NCI-H510A treated with DMSO at 0.1 percent for 48 hours (cell line): ENCODE measurements around the gene MYO7A.
A peak's percentile ranks its signal among the peaks of the same experiment; 100 is the strongest.

Experiments used
- DNase-seq: peaks from one replicate; lab custom pipeline; 2025; lab: John Stamatoyannopoulos, UW

Gene MYO7A

DNA sequence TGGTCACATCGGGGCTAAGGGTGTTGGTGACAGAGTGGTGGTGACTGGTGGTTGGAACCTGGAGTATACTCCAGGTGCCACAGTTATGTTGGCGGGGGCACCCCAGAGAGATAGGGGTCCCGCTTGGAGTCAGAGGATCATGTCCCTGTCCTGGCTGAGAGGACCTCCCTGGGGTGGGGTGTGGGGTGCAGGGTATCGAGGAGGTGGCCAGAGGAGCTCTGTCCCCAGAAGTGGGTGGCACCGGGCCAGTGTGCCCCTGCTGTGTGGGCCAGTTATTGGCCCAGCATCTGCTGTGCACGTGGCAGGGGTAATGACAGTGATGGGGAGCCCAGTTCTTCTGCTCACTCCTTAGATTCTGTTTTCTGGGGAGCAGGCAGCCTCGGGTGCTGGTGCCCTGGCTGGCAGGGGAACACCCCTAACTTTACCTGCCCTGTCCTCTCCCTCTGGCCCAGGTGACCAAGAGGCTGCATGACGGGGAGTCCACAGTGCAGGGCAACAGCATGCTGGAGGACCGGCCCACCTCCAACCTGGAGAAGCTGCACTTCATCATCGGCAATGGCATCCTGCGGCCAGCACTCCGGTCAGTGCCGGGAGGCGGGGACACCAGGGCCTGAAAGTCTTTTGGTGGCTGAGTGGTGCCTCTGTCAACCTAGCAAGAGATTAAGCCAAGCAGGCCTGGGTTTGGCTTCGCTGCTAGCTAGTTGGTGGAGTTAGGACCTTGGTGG, 56.3 kb downstream of the MYO7A start:
- DNase-seq: no peak

DNA sequence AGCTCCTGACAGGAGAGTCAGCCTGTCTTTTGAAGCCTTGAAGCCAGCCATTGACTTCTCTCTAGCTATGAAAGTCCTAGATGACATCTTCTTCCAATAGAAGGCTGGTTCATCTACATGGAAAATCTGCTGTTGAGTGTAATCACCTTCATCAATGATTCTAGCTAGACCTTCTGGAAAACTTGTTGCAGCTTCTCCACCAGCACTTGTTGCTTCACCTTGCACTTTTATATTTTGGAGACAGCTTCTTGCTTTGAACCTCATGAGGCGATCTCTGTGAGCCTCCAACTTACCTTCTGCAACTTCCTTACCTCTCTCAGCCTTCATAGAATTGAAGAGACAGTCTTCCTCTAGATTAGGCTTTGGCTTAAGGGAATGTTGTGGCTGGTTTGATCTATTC, 58.3 kb downstream of the MYO7A start:
- no peak for DNase-seq

DNA sequence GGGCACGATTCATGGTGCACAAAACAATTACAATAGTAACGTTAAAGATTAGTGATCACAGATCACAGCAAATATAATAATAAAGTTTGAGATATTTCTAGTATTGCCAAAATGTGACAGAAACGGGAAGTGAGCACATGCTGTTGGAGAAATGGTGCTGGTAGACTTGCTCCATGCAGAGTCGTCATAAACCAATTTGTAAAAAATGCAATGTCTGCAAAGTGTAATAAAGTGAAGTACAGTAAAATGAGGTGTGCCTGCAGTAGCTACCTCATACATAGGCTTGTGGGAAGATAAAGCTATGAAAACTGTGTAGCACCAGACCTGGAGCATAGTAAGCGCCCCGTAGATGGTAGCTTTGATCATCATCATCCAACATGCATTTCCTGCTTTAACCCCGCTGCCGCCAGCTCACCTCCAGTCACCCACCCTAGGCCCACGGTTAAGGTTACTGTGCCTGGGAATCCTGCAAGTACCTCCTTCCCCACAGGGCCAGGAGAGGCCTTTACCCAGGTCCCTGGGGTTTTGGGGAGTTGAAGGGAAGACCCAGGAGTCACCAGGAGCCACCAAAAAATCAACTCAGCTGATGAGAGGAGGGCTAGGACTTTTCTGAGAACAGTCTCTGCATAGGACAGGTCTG, 59.2 kb downstream of the MYO7A start:
- no peak for DNase-seq

DNA sequence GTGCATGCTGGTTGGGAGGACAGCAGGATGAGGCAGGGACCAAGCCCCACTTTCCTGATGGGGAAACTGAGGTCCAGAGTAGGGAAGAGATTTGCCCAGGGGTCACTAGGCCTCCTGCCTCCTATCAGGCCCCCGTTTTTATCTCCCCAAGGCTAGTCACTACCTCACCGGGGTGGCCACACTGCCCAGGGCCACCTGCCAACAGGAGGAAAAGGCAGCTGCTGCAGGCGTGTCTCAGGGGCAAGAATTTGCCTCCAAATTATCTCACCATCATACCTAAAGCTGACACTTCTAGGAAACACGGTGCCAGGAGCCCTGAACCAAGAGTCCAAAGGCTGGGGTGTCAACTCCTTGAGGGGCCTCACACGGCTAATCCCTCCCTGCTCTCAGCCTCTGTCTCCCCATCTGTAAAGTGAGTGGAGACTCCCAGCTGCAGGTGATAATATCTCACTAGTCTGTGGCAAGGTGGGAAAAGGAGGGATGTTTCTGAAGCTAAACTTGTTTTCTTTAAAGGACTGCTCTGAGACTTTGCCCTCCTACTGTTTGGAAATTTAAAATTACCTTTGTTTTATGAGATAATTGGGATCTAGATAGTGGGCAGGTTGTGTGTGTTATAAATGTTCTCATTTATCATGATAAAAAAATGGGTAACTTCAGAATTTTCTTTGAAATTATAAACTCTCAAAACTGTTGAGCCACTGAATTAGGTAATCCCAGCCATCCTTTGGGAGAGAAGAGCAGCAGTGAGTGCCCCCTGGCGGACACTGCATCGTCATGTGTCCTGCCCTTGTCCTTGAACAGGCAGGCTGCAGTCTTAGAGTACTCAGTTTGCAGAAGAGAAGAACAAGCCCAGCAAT, 60.0 kb downstream of the MYO7A start:
- DNase-seq: peak; percentile 69

DNA sequence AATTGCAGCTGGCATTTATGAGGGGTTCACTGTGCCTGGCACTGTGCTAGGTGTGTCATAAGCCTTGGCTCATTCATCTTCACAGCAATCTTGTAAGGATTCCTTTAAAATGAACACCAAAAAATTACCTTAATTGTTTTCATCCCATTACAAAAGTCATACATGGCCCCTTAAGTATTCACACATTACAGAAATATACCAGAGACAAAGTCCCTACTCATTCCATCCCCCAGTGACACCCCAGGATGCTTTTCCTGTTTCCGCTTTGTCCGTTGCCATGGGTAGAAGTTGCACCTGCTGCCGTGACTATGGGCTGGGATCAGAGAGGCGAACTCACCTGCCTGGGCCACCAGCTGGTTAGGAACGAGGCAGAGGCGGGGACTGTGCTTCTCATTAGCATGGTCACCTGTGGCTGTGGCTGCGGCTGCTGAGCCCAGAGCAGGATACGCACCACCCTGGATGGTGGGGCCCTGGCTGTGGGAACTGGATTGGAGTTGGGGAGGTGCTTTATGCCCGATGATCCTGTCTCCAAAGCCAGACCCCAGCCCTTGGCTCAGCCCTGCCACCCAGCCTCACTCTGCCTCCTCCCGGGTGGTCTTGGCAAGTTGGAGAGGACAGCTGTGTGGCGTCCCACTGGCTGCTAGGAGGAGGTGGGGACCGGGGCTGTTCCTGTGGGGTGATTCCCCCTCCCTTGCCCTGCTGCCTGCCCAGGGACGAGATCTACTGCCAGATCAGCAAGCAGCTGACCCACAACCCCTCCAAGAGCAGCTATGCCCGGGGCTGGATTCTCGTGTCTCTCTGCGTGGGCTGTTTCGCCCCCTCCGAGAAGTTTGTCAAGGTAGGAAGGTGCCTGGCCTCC, 60.8 kb downstream of the MYO7A start:
- DNase-seq: peak; percentile 84

DNA sequence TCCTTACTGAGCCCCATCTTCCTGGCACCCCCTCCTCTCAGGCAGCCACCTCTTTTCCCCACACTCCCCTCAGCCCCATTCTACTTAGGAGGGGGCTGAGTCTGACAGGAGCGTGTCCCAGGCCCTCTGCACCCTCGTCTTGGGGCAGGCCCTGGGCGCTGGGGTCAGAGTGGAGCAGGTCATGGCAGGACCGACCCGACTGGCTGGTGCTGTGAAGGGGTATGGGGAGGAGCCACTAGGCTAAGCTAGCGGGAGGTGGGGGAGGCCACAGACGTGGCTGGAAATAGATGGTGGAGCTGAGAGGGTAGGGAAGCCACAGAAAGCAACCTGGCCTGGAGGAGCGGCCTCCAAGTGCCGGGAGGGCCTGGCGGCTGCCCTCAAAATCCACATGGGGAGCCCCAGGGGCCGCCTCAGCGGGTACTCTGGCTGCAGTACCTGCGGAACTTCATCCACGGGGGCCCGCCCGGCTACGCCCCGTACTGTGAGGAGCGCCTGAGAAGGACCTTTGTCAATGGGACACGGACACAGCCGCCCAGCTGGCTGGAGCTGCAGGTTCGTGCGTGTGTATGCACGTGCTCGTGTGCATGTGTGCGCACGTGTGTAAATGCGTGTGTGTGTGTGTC, 61.7 kb downstream of the MYO7A start:
- DNase-seq: no peak

DNA sequence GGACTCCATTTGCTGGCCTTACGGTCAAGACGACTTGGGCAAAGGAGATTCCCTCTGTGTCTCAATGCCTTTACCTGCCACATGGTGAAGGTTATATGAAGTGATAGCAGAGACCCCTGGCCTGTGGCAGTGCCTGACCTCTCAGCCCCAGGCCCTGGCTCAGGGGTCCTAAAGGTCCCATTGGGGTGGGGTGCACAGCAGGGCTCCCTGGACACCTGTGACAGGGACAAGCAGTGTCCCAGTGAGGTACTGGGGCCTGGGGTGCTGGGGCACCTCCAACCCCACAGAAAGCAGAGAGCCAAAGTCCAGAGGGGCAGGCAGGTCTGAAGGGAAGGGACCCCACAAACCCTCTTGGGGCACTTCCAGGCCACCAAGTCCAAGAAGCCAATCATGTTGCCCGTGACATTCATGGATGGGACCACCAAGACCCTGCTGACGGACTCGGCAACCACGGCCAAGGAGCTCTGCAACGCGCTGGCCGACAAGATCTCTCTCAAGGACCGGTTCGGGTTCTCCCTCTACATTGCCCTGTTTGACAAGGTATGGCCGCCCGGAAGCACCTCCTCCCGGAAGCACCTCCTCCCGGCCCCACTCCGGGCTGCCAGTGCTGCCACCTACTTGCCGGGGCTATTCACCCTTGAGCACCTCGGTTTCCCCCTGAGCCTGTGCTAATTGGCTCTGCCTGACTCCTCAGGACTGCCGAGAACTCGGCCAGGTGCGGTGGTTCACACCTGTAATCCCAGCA, 62.5 kb downstream of the MYO7A start:
- DNase-seq: no peak

DNA sequence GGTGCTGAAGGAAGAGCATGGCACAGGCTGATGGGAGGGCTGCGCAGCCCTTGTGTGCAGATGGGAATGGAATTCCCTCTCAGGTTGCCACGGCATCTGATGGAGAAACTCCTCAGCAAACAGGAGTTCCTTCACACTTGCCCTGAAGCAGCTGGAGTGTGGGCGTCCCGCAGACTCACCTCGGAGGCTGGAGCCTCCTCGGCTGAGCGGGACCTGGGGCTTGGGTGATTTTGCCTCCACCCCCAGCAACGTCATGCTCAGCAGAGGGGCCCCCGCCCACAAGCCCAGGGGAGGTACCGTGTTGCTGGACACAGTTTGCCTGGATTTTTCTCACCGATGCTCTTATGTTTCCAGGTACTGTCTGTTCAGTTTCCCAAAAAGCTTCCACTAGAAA, 63.4 kb downstream of the MYO7A start:
- DNase-seq: no peak

DNA sequence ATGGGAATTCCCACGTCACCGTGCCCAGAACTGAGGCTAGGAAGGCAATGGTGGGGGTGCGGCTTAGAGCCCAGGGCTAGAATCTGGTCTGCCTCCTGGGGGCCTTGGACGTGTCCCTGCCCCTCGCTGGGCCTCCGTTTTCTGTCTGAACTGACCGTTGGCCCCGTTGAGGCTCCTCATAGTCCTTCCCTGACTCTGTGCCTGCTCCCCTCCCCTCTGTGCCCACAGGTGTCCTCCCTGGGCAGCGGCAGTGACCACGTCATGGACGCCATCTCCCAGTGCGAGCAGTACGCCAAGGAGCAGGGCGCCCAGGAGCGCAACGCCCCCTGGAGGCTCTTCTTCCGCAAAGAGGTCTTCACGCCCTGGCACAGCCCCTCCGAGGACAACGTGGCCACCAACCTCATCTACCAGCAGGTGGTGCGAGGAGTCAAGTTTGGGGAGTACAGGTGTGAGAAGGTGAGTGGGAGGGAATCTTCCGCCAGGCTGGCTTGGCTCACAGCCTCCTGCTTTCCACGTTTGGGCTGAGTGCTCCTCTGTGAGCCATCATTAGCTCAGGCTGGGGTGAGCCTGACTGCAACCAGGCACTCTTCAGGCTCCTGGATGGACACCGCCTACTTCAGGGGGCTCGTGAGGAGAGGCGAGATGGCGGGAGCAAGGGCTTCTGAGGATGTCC, 63.9 kb downstream of the MYO7A start:
- peak; percentile 72 for DNase-seq

DNA sequence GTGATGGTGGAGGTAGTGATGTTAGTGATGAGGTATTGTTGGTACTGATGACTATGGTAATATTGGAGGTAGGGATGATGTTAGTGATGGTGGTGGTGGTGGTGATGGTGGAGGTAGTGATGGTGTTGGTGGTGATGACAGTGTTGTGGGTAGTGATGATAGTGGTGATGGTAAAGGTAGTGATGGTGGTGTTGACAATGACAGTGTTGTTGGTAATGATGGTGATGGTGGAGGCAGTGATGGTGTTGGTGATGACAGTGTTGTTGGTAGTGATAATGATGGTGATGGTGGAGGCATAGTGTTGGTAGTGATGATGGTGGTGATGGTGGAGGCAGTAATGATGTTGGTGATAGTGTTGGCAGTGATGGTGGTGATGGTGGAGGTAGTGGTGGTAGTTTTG, 65.1 kb downstream of the MYO7A start:
- no peak for DNase-seq

DNA sequence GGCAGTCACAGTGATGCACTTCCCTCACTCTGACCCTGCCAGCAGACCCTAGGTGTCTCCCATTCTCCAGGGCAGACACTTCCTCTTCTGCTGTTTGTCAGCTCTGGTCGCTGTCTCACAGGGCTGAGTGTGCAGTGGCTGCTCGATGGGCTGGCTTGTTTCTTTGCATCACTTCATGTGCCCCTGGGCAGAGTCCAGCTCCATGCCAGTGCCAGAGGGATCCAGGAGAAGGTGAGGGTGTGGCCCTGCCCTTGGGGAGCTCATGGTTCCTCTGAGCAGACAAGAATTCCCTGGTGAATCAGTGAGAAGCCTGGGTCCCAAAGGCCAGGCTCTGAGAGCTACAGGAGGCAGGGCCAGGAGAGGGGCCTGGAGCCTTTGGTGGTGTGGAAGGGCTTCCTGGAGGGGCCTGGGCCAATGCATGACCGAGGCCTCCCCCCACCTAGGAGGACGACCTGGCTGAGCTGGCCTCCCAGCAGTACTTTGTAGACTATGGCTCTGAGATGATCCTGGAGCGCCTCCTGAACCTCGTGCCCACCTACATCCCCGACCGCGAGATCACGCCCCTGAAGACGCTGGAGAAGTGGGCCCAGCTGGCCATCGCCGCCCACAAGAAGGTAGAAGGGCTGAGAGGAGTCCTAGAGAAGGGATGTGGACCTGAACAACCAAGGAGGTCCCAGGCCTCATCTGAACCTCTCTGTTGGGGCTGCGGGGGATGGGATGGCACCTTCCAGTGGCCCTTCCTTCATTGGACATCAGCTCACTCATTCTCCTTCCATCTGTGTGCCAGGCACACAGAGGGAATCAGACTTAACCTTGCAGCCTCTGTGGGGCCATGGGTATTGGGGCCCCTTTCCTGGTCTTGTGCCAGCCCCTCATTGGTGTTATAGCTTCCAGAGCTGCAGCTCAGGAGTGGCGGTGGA, 66.1 kb downstream of the MYO7A start:
- DNase-seq: no peak

DNA sequence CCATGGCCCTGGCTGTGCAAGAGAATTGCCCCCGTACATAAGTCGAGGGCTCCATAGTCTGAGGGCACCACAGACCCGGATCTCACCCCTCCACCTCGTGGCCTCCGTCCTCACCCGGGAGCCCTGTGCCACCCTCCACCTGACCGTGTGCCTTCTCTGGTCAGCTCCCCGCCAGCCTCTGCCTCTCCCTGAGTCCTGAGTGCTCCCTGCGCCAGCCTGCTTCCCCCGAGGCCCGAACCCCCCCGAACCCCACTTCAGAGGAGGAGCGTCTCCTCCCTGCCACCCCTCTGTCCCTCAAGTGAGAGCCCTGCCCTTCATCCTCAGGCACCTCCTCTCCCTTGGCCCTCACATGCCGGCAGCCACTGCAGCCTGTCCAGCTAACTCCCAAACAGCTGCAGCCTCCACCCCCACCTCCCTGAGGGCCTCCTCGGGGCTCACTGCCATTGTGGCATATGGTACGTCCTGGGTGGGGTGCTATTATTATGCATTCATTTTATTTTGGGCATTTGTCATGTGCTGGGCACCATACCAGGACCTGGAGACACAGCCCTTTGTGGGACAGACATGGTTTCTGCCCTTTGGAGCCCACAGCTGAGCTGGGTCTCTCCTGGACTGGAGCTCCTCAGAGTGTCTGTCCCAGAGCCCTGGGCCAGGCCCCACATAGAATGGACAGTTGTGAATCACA, 67.2 kb downstream of the MYO7A start:
- no peak for DNase-seq

DNA sequence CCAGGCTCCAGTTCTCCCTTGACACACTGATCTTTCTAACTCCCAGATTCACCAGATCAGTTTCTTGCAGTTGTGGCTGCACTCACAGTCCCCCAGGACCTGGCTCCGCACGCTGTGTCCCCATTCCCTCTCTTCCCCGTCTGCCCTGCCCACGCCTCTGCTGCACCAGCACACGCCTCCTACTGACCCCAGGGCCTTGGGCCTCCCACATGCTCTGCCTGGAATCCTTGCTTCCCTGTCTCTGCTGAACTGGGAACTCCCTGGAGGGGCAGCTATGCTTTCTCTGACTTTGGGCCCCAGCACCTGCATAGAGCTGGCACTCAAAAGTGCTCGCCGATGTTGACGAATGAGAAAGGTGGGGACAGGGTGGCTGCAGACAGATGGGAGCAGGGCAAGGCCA, 68.9 kb downstream of the MYO7A start:
- DNase-seq: no peak

DNA sequence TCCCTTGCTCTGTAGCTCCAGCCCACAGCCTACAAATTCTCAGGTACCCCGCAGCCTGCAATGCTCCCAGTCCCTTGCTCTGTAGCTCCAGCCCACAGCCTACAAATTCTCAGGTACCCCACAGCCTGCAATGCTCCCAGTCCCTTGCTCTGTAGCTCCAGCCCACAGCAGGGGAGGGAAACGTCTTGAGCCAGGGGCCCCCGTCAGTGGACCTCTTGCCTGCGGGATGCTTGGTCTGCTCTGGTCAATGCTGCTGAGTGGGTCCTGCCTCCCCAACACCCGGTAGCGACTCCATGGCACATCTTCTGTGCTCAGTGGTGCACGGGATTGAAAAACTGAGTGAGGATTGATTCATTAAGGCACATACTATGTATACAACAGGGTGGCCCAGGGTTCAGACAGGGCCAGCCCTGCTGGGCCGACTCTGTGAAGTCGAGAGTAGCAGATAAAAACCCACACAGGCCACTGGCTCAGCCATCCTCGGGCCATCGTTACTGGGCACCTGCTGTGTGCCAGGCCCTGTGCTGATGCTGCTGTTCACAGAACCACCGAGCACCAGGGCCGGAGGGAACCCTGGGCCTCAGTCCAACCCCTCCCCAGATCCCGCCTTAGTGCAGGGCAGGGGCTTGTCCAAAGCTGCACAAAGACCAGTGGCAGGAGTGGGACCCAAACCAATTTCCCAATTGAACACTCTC, 69.7 kb downstream of the MYO7A start:
- DNase-seq: no peak

DNA sequence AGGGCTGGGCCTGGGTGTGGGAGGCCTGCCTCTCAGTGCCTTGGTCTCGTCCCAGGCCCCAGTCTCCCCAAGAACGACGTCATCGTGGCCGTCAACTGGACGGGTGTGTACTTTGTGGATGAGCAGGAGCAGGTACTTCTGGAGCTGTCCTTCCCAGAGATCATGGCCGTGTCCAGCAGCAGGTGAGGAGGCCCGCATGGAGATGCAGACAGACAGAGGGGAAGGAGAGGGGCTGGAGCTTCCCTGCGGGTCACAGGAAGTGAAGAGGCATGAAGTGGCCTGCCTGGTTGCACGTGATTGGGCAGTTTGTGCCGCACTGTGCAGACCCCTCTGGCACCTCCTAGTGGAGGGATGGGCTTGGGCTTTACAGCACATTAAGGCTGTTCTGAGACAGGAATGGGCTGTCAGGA, 70.4 kb downstream of the MYO7A start:
- no peak for DNase-seq

DNA sequence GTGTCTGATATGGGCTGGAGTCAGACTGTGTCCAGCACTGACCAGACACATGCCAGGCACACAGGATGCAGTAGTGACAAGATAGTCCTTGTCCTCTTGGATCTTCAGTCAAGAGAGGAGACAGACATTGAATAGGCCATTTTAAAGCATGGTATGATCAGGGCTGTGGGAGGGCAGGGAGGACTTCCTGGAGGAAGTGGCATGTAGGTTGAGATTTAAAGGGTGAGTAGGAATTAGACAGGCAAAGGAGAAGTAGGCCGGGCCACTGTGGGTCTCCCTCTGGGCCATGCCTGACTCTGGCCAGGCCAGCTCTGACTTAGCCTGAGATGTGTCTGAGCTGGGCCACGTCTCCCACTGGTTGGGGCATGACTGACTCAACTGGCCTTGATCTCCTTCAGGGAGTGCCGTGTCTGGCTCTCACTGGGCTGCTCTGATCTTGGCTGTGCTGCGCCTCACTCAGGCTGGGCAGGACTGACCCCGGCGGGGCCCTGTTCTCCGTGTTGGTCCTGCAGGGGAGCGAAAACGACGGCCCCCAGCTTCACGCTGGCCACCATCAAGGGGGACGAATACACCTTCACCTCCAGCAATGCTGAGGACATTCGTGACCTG, 71.2 kb downstream of the MYO7A start:
- no peak for DNase-seq
